ENCODE measurements around the gene SLC4A9. TPM values are rescaled to one million over a fixed set of nuclear protein-coding genes. Genes with fewer than 3 reads are reported as not detected.
A peak's percentile ranks its signal among the peaks of the same experiment; 100 is the strongest.

Gene SLC4A9, protein sequence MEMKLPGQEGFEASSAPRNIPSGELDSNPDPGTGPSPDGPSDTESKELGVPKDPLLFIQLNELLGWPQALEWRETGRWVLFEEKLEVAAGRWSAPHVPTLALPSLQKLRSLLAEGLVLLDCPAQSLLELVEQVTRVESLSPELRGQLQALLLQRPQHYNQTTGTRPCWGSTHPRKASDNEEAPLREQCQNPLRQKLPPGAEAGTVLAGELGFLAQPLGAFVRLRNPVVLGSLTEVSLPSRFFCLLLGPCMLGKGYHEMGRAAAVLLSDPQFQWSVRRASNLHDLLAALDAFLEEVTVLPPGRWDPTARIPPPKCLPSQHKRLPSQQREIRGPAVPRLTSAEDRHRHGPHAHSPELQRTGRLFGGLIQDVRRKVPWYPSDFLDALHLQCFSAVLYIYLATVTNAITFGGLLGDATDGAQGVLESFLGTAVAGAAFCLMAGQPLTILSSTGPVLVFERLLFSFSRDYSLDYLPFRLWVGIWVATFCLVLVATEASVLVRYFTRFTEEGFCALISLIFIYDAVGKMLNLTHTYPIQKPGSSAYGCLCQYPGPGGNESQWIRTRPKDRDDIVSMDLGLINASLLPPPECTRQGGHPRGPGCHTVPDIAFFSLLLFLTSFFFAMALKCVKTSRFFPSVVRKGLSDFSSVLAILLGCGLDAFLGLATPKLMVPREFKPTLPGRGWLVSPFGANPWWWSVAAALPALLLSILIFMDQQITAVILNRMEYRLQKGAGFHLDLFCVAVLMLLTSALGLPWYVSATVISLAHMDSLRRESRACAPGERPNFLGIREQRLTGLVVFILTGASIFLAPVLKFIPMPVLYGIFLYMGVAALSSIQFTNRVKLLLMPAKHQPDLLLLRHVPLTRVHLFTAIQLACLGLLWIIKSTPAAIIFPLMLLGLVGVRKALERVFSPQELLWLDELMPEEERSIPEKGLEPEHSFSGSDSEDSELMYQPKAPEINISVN
- 0.32 TPM for total RNA-seq
- long read RNA-seq, partial matches to known transcripts: 0 of 1 reads
- long read RNA-seq, other reads (novel, unspliced or antisense): 1 of 1 reads

GRCh38 chr5:140360101-140360500, at the start of gene SLC4A9:
Gene SLC4A9, plus strand, starts transcription at chr5:140360194. Its CDS starts 43 bp downstream, at chr5:140360237.
- H3K4me3 ChIP-seq: no peak within 1 kb of the TSS
- H3K4me1 ChIP-seq: peaks cover 21% of the 10 kb centered on the region
- no peaks in the 10 kb centered on the region for H3K27me3 ChIP-seq (ENCODE audit: low read depth)
- H3K36me3 ChIP-seq: no peaks in the 10 kb centered on the region
- TF ChIP-seq, protein P1, sequence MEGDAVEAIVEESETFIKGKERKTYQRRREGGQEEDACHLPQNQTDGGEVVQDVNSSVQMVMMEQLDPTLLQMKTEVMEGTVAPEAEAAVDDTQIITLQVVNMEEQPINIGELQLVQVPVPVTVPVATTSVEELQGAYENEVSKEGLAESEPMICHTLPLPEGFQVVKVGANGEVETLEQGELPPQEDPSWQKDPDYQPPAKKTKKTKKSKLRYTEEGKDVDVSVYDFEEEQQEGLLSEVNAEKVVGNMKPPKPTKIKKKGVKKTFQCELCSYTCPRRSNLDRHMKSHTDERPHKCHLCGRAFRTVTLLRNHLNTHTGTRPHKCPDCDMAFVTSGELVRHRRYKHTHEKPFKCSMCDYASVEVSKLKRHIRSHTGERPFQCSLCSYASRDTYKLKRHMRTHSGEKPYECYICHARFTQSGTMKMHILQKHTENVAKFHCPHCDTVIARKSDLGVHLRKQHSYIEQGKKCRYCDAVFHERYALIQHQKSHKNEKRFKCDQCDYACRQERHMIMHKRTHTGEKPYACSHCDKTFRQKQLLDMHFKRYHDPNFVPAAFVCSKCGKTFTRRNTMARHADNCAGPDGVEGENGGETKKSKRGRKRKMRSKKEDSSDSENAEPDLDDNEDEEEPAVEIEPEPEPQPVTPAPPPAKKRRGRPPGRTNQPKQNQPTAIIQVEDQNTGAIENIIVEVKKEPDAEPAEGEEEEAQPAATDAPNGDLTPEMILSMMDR (IDR thresholded peaks at IDR 0.05): no peak
- no peak within 1 kb of the TSS for H3K27ac ChIP-seq
- DNase-seq (no peak), ATAC-seq (no peak)
- intact Hi-C loops (cut with DNase I): no loop called here
- H3K9me3 ChIP-seq: no peaks in the 10 kb centered on the region

DNA sequence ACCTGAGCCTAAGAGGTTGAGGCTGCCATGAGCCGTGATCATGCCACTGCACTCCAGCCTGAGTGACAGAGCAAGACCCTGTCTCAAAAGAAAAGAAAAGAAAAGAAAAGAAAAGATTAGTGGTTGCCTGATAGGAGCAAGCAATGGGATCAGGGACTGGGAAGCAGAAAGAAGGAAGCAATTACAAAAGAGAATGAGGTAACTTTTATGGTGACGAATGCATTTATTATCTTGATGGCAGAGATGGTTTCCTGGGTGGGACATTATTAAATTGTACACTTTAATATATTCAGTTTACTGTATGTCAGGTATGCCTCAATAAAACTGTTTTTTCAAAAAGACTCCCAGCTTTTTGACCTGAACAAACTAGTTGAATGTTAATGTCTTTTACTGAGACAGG, 49.6 kb upstream of the SLC4A9 start:
- no peak for DNase-seq
- H3K4me1 ChIP-seq: peaks cover 30% of the 10 kb centered on the region
- H3K27ac ChIP-seq: no peak overlapping the region
- H3K27me3 ChIP-seq (ENCODE audit: low read depth): no peaks in the 10 kb centered on the region
- H3K36me3 ChIP-seq: no peaks in the 10 kb centered on the region
- TF ChIP-seq, protein P1 (IDR thresholded peaks at IDR 0.05): no peak
- intact Hi-C loops (cut with DNase I): no loop called here
- H3K9me3 ChIP-seq: no peaks in the 10 kb centered on the region
- H3K4me3 ChIP-seq: no peak overlapping the region
- no peak for ATAC-seq

GRCh38 chr5:140311011-140311467, 49.0 kb upstream of the SLC4A9 start:
- no peaks in the 10 kb centered on the region for H3K27me3 ChIP-seq (ENCODE audit: low read depth)
- no peak overlapping the region for H3K27ac ChIP-seq
- no peak overlapping the region for H3K4me3 ChIP-seq
- intact Hi-C loops (cut with DNase I): no loop called here
- ATAC-seq: peak; percentile 41 to 59
- H3K4me1 ChIP-seq: peaks cover 30% of the 10 kb centered on the region
- no peaks in the 10 kb centered on the region for H3K36me3 ChIP-seq
- TF ChIP-seq, protein P1 (IDR thresholded peaks at IDR 0.05): no peak
- no peaks in the 10 kb centered on the region for H3K9me3 ChIP-seq
- DNase-seq: no peak

GRCh38 chr5:140312067-140312790, 47.8 kb upstream of the SLC4A9 start:
- H3K9me3 ChIP-seq: no peaks in the 10 kb centered on the region
- peak overlapping the region; percentile 54 for H3K27ac ChIP-seq
- no peaks in the 10 kb centered on the region for H3K27me3 ChIP-seq (ENCODE audit: low read depth)
- H3K4me1 ChIP-seq: peaks cover 30% of the 10 kb centered on the region
- H3K4me3 ChIP-seq: no peak overlapping the region
- TF ChIP-seq, protein P1 (IDR thresholded peaks at IDR 0.05): no peak
- intact Hi-C loops (cut with DNase I): no loop called here
- DNase-seq (no peak), ATAC-seq (peak; percentile 66 to 80)
- H3K36me3 ChIP-seq: no peaks in the 10 kb centered on the region

GRCh38 chr5:140312791-140313189, 47.2 kb upstream of the SLC4A9 start:
- Histone ChIP-seq H3K4me1 (peaks cover 30% of the 10 kb centered on the region), H3K4me3 (no peak overlapping the region), H3K27me3 (ENCODE audit: low read depth) (no peaks in the 10 kb centered on the region), H3K36me3 (no peaks in the 10 kb centered on the region), H3K9me3 (no peaks in the 10 kb centered on the region), H3K27ac (peak overlapping the region; percentile 54)
- TF ChIP-seq, protein P1 (IDR thresholded peaks at IDR 0.05): no peak
- DNase-seq: no peak
- no peak for ATAC-seq
- intact Hi-C loops (cut with DNase I): no loop called here

Data from lower lobe of right lung (tissue), 2 donors.